Osteocyte (in vitro differentiated cells): ENCODE data around the gene ASL. TPM values are rescaled to one million over a fixed set of nuclear protein-coding genes. Genes with fewer than 3 reads are reported as not detected.
"Not testable (repeated sequence)": the region's sequence is repeated elsewhere in the genome, so short reads cannot be mapped to it uniquely, and the experiment has no call there.

Experiments
- DNase-seq: peaks from one replicate; pipeline ENCODE4 v3.0.0; 2021; ENCODE audit warnings: mixed read lengths; ENCODE audit not compliant: unreplicated experiment; ENCODE audit errors: extremely low spot score
- H3K27ac Mint-ChIP-seq: one replicate; pipeline ENCODE4 v1.8.0; 2021; ENCODE audit warnings: mild to moderate bottlenecking, mixed read lengths; ENCODE audit not compliant: unreplicated experiment
- H3K27me3 Mint-ChIP-seq: one replicate; pipeline ENCODE4 v1.8.0; 2021; ENCODE audit warnings: mixed read lengths; ENCODE audit not compliant: unreplicated experiment
- H3K36me3 Mint-ChIP-seq: one replicate; pipeline ENCODE4 v1.8.0; 2021; ENCODE audit warnings: mixed read lengths; ENCODE audit not compliant: unreplicated experiment
- H3K4me1 Mint-ChIP-seq: one replicate; pipeline ENCODE4 v1.8.0; 2021; ENCODE audit warnings: mixed read lengths; ENCODE audit not compliant: unreplicated experiment
- H3K4me3 Mint-ChIP-seq: one replicate; pipeline ENCODE4 v1.8.0; 2021; ENCODE audit warnings: mild to moderate bottlenecking, moderate library complexity, mixed read lengths; ENCODE audit not compliant: unreplicated experiment
- H3K9me3 Mint-ChIP-seq: one replicate; pipeline ENCODE4 v1.8.0; 2021; ENCODE audit warnings: mixed read lengths; ENCODE audit not compliant: unreplicated experiment
- long read RNA-seq: library from polyadenylated mRNA; unstranded; transcript quantifications from one replicate; pipeline ENCODE4 v2.0.0, GENCODE V29; 2021
- total RNA-seq: library from RNA; stranded (reverse); gene quantifications from 2 replicates; pipeline ENCODE4 v1.2.1, GENCODE V29; 2021
- TF ChIP-seq, protein P1 (sequence below): fragments of 200-600 bp; sonication (generic); IDR thresholded peaks from 2 replicates; pipeline ENCODE4 v1.5.0; 2021; ENCODE audit warnings: antibody characterized with exemption, mild to moderate bottlenecking, moderate library complexity

Gene ASL
- 23.3 and 23.5 TPM in 2 replicates for total RNA-seq
- long read RNA-seq, transcript ASL-205 (16 exons, 1,622 nt) = minor isoform, 15 of 61 reads
- long read RNA-seq, transcript ASL-201 (17 exons, 2,143 nt) = major isoform, 29 of 61 reads
- long read RNA-seq, partial matches to known transcripts = 4 of 61 reads
- long read RNA-seq, other reads (novel, unspliced or antisense) = 9 of 61 reads

DNA sequence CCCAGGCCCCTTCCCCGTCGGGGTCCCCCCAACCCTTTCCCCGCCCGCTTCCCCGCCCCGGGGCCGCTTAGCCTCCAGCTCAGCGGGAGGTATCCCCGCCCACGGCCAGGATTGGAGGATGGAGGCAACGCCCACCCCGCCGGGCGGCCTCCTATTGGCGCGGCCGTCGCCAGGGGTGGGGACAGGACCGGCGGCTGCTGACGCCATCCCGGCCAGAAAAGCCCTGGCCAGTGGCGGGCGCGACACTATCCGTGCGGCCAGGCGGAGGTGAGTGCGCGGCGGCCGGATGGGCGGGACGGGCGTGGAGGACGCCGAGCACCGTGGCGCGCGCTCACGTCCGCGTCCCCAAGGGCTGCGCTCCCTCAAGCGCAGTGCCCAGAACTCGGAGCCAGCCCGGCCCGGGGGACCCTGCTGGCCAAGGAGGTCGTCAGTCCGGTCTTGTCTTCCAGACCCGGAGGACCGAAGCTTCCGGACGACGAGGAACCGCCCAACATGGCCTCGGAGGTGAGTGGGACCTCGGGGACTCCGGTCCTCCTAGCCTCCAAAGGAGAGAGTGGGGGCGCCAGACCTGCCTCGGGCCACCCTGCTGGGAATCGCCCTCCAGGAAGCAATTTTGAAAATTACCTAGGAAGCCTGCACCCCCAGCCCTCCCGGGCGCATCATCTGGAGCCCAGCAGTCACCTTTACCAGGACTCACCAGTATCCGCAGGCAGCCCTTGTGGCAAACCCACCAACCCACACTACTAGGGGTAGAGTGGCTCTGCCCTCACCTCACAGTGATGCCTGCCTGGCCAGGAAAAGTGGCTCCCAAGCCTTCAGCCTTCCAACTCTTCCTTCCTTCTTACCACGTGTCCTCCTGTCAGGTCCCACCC lies at the start of gene ASL:
Gene ASL, plus strand, starts transcription at position 230 of the 872 bp plus-strand sequence. Its CDS starts 263 bp downstream, at position 493.
- H3K27ac Mint-ChIP-seq = peak within 1 kb of the TSS; percentile 64
- peak; percentile 97 for DNase-seq

DNA sequence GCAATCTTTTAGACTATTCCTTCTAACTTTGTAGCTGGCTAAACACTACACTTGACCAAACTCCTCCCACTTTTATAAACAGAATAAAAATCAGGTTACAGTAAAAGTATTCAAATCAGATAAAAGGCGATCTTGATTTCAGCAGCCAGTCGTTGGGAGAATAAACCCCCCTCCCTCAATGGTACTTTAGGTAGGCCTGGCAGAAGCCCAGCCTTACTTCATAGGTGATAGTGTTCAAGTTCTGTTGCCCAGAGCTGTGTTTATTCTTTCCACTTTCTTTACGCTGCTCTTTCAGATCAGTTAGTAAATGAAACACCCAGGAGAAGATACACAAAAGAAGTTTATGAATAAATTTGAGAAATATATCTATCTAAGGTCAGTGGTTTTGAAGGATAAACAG lies 47.3 kb upstream of the ASL start:
- H3K4me3 Mint-ChIP-seq, DNase-seq, H3K27ac Mint-ChIP-seq, H3K36me3 Mint-ChIP-seq, H3K4me1 Mint-ChIP-seq, H3K9me3 Mint-ChIP-seq: not testable (repeated sequence)
- H3K27me3 Mint-ChIP-seq = peaks cover 16% of the 10 kb centered on the region

More for the DNA sequence above, at the start of gene ASL:
- TF ChIP-seq, protein P1, sequence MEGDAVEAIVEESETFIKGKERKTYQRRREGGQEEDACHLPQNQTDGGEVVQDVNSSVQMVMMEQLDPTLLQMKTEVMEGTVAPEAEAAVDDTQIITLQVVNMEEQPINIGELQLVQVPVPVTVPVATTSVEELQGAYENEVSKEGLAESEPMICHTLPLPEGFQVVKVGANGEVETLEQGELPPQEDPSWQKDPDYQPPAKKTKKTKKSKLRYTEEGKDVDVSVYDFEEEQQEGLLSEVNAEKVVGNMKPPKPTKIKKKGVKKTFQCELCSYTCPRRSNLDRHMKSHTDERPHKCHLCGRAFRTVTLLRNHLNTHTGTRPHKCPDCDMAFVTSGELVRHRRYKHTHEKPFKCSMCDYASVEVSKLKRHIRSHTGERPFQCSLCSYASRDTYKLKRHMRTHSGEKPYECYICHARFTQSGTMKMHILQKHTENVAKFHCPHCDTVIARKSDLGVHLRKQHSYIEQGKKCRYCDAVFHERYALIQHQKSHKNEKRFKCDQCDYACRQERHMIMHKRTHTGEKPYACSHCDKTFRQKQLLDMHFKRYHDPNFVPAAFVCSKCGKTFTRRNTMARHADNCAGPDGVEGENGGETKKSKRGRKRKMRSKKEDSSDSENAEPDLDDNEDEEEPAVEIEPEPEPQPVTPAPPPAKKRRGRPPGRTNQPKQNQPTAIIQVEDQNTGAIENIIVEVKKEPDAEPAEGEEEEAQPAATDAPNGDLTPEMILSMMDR = no peak
- Mint-ChIP-seq H3K9me3 (no peaks in the 10 kb centered on the region), H3K36me3 (no peaks in the 10 kb centered on the region), H3K4me3 (peak within 1 kb of the TSS; percentile 83), H3K4me1 (peaks cover 14% of the 10 kb centered on the region), H3K27me3 (no peaks in the 10 kb centered on the region)

DNA sequence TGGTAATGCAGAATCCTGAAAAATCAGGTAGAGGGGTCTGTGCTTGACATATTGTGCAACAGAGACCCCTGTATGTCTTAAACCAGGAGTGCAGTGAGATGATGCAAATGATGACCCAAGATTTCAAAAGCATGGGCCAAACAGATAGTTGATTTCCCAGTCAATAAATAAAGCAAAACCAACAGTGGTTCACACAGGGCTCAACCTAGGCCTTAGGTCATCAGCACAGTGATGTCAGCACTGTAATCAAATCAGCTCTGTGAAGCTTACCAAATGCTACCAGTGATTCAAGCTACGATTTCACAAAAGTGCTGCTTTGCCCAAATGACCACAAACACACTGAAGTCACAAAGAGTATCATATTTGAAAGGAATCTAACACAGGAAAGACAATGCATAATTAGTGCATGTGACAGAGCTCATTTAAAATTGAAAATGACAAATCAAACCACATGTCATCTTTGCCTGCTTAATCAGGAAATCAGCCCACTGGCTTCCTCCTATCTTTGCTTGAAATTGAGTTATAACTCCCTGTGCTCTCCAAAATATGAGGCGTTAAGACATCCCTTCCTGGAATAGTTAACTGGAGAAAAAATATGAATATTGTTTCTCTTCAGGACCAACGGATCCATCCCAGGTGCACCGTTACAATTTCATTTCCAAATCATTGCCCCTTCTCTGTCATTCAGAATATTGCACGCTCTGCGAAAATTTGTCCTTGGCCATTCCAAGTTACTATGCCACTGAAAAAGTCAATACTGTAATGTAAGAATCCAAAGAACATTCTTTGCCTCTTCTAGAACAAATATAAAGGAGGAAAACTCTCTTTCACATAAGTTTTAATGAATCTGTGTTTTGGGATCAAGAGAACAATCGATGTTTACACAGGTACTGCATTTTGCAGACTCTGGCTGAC lies 41.9 kb upstream of the ASL start:
- TF ChIP-seq, protein P1 = no peak
- Mint-ChIP-seq H3K9me3 (no peaks in the 10 kb centered on the region), H3K4me3 (no peak overlapping the region), H3K36me3 (no peaks in the 10 kb centered on the region), H3K4me1 (no peaks in the 10 kb centered on the region), H3K27ac (no peak overlapping the region), H3K27me3 (peaks cover 4% of the 10 kb centered on the region)
- DNase-seq = no peak

DNA sequence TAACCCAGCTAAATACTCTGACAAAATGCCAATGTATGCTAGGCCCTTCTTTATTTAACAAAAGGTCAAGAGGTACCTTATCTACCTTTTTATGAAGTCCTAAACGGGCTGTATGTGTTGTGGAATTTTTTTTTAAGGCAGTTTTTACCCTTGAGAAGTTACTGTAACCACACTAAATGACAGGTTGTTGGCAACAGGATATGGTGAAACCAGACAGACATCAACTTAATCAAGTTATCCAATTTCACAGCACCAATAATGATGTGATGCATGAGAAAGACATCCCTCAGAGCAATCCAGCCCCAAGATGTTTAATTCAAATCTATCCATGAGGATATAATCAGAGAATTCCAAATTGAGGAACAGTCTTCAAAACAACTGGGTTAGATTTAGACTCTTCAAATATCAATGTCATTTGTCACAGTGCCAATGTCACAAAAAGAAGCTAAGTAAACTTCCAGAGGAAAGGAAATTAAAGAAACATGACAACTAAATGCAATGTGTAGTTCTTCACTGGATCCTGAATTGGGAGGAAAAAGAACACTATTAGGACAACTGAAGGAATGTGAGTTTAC lies 41.1 kb upstream of the ASL start:
- H3K27me3 Mint-ChIP-seq, DNase-seq, H3K4me3 Mint-ChIP-seq, H3K27ac Mint-ChIP-seq, H3K9me3 Mint-ChIP-seq, H3K4me1 Mint-ChIP-seq, H3K36me3 Mint-ChIP-seq: not testable (repeated sequence)

DNA sequence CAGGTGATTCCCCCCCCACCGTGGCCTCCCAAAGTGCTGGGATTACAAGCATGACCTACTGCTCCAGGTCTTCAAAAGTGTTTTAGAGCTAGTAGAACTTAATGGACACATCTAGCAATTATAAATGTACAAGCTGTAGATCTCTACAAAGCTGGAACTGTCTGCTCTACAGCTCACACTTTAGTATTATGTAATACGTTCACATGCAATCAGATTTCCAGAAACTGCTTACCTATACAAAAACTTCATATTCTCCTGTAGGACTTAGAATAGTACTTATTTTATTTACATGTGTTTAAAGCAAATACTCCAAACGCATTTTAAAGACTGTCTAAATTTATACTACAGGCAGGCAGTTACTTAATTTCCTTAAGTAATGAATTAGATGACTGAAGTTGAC lies 39.2 kb upstream of the ASL start:
- no peak for DNase-seq
- Mint-ChIP-seq H3K27me3 (peaks cover 8% of the 10 kb centered on the region), H3K36me3 (no peaks in the 10 kb centered on the region), H3K27ac (no peak overlapping the region), H3K4me1 (no peaks in the 10 kb centered on the region), H3K4me3 (no peak overlapping the region), H3K9me3 (no peaks in the 10 kb centered on the region)
- TF ChIP-seq, protein P1 = no peak
